ENCODE data around the gene VLDLR.

Gene VLDLR

DNA sequence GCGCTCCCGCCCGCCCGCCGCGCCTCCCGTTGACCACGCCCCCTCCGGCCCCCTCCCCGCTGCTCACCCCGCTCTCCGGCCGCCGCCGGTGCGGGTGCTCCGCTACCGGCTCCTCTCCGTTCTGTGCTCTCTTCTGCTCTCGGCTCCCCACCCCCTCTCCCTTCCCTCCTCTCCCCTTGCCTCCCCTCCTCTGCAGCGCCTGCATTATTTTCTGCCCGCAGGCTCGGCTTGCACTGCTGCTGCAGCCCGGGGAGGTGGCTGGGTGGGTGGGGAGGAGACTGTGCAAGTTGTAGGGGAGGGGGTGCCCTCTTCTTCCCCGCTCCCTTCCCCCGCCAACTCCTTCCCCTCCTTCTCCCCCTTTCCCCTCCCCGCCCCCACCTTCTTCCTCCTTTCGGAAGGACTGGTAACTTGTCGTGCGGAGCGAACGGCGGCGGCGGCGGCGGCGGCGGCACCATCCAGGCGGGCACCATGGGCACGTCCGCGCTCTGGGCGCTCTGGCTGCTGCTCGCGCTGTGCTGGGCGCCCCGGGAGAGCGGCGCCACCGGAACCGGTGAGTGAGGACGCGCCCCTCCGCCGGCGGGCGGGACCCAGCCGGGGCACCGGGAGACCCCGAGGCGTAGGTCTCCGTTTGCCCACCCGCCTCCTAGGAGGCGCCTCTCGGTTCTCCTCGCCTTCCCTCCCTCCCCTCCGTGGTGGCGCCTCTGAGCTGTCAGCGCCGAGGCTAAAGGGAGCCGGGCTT lies at the start of gene VLDLR:
Gene VLDLR (plus strand): TSS at position 66 of the 739 bp plus-strand sequence. CDS start 403 bp downstream, at position 469.
- ATAC-seq = peak; percentile 53
- peak; percentile 58 for DNase-seq

DNA sequence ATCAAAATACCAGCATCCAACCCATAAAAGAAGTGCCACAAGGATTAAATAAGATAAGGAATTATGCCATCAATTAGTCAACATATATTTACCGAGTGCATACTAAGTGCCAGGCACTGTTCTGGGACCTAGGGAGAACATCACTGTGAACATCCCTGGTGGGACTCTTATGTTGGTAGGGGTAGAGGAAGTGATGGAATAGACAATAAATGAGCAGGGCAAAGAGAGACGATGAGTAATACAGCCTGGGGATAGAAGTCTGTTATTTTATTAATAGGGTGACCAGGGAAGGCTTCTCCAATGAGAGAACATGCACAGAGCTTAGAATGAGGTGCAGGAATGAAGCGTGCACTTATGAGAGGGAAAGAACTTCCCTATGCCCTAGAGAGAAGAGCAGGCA lies 47.4 kb upstream of the VLDLR start:
- DNase-seq = no peak
- ATAC-seq = no peak

DNA sequence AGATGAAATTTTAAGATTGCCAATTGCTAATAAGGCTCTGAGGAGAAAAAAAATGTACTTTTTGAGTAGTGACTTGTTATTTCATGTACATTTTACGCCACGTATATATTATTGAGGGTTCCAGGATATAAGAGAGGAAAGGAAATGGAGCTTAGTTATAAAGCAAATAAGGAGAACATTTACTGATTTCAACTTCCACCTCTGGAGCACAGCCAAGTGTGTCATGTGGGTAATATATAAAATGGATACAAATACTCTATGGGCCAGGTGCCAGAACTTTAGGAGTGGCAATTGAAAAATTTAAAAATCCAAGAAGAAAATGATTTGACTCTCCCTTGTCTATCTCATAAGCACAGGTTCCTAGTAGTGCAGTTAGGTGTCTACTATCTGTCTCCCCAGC lies 45.0 kb upstream of the VLDLR start:
- ATAC-seq (no peak), DNase-seq (no peak)

DNA sequence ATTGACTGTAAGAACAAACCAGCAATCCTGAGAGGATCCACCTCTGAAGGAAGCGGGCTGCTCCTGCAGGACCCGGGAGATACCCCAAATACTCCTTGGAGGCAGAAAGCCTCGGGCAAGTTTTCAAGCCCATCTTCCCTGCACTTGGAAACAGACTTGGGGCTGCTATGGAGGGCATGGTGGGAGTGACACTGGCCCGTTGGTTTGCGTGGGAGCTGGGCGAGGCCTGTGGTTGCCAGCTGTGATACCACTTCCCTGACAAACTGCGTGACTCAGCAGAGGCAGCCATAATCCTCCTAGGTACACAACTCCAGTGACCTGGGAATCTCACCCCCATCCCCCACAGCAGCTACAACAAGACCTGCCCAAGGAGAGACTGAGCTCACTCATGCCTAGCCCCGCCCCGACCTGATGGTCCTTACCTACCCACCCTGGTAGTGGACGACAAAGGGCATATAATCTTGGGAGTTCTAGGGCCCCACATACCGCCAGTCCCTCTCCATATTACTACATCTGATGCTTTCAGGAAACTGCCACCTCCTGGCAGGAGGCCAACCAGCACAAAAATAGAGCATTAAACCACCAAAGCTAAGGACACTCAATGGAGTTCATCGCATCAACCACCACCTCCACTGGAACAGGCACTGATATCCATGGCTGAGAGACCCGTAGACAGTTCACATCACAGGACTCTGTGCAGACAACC lies 38.1 kb upstream of the VLDLR start:
- DNase-seq (no peak), ATAC-seq (no peak)

DNA sequence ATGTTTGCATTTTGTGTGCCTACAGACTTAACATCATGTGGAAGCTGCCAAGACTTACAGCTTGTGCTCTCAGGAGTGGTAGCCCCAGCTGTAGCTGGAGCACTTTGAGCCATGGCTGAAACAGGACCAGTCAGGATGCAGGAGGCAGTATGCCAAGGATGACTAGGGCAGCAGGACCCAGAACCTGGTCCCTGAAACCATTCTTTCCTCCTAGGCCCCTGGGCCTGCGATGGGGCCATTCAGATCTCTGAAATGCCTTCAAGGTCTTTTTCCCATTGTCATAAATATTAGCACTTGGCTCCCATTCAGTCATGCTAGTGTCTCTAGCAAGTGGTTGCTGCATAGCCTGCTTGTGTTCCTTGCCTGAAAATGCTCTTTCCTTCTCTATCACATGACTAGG lies 29.6 kb upstream of the VLDLR start:
- DNase-seq = no peak
- ATAC-seq = no peak

DNA sequence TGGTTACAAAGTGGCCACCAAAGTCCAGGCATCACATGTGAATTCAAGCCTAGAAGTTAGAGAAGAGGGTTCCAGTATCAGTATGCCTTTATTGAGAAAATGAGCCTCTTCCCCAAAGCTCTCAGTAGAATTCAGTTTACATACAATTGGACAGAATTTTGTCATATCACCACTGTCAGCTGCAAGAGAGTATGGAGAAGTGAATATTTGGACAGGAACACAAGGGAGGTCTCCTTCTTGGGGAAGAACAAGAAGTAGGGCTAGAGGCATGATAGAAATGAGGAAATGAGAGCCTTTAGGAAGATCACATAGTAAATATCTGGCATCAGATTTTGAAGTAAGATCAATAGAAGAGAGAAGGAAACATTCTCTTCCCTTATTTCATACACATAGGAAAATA lies 27.8 kb upstream of the VLDLR start:
- ATAC-seq (no peak), DNase-seq (no peak)

DNA sequence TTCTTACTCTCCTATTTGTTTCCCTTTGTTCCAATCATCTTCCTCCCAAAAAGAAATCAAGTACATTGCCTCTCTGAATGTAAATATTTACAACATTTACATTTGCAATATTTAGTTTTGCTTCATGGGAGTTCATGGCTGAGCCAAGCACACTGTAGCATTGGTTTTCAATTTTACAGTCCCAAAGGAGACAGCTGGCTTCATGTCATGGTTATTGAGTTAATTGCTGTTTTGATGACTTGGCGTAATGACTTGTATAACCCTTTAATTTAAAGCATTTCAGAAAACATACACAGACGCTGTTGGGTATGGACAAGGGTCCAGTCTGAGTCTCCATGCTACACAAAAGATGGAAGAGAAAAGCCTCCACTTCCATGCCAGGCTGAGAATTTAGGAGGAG lies 25.6 kb upstream of the VLDLR start:
- no peak for ATAC-seq

DNA sequence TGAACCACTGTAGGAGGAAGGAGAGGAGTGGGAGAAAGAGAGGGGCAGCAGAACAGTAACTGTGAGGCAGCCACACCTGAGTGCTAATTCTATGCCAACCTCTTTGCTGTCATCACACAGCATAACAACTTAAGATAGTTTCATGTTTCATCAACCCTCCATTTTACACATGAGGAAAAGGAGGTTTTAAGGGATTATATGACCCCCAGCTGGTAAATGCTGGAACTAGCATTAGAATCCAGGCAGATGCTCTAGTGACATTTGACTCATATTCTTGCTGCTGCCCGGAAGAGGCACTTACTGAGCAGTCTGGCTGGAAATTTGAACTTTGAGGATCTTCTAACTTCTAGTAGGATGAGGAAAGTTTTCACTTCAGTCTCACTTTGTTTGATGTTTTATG lies 24.1 kb upstream of the VLDLR start:
- DNase-seq = no peak

More for the DNA sequence above, 25.6 kb upstream of the VLDLR start:
- DNase-seq = no peak

DNA sequence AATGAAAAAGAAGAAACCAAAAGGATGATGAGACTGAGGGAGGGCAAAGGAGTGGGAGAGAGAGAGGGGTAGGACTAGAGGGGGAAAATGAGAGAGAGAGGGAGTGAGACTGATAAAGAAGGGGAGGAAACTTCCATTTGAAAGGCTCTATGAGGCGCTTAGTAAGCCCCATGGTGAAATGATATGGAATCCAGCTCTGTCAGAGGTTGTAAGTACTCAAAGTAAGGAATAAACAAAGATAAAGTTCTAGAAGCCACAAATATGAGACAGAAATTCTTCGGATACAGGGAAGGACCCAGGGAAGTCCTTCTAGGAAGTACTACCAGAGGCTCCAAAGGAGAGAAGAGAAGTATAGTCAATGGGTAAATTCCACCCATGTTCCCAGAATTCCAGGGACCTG lies 21.7 kb upstream of the VLDLR start:
- no peak for DNase-seq
- ATAC-seq = no peak

More for the DNA sequence above, 24.1 kb upstream of the VLDLR start:
- no peak for ATAC-seq

DNA sequence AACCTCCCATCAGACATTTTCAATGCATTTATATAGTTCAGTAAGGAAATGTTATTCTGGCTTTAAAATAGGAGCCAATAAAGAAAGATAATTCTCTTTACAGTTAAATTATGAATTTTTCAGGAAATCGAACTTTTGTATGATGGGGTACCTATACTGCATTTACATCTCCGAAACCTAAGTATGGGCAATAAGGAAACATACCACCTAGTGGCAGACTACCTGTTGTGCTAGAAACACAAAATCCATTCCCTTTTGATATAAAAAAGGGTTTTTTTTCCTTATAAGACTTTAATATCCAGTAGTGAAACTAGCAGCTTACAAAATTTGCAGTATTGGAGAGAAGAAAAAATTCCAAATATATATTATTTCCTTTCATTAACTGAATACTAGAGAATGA lies 21.3 kb upstream of the VLDLR start:
- ATAC-seq (no peak), DNase-seq (no peak)

DNA sequence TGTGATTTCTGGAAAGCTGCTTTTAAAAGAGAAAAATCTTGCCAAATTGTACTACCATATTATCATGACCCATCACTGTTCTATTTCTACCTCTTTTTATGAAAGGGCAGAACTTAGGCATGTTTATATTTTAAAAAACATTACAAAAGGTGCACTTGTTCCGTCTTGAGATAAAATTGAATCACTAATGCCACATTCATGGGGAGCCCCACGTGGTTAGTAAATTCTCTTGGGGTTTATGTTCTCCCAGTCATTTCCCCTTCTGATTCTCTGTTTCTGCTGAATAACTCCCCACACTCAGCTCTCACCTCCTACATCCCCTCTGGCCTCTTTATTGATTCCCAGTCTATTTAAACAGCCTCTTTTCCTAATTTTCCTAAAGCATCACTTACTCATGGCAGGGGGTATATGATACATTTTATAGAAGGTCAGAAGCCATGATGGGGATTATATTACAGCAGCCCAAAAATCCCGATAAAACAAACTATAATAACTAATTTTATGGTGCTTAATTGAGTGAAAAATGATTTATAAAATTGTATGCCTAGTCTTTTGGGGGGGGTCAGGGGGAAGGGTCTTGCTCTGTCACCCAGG lies 19.7 kb upstream of the VLDLR start:
- no peak for ATAC-seq

DNA sequence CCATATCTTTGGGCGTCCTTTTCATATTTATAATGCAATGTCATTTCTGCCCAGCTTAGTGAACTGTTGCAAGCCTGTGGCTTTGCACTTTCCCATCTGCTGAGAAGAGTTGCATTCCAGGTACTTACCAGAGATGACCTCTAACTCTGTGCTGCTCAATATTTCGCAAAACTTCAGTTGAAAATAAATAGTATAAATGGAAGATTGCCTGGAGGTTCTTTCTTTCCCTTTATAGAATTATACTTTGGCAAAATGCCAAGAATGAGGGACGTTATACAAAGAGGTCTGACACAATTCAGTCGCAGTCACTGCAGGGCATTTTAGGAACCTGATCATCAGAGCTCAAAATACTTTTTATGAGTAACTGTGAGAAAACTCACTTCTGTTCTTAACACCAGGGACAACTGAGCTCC lies 18.9 kb upstream of the VLDLR start:
- DNase-seq = no peak
- ATAC-seq = no peak

More for the DNA sequence above, 19.7 kb upstream of the VLDLR start:
- DNase-seq = no peak

DNA sequence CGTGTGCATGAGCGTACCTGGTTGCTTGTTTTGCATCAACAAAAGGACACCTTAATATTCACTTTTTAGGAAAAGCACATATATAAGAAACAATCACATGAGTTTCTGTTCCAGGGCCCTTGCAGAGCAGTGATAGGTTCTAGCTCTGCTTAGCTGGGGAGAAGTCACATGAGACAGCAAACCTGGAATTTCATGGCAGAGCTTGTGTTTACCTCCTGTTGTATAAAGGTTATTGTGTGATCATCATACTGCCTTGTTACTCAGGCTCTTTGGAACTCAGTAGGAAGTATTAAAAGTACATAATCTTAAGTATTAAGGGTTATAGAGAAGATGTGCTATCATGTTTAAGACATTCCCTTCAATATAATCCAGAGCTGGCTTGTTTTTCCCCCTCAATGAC lies 18.0 kb upstream of the VLDLR start:
- ATAC-seq (no peak), DNase-seq (no peak)

DNA sequence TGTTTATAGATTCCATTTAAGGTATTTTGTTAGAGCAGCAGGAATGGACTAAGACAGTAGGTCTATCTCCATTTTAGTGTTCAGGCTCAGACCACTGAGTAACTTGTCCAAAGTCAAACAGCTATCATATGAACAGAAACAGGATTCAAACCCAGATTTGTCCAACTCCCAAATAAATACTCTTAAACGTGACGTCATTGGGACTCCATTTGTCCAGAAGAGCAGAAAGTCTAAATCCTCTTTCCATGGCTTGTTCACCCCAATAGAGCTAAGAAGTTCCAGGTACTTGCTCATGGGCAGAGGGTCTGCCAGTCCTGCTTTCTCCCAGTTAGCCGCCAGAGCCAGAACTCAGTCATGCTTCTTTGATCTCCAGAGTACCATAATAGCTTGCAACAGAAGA lies 16.3 kb upstream of the VLDLR start:
- no peak for ATAC-seq
- DNase-seq = no peak

DNA sequence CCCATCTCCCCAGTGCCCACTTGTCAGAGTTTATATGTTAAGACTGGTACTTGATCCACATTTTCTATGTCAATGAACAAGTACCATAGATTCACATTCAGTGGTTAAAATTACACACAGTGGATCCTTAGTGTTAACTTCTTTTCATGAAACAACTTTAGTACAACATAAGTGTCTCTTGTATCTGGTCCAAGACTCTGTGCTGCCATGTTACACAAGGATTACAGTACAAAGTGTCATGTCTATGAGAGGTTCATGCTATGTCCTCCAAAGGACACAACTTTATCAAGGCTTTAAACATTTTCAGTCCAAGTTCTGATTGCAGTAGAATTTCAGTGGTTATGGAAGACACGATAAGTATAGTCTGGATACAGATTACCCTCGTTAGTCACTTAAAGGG lies 13.3 kb upstream of the VLDLR start:
- ATAC-seq (no peak), DNase-seq (no peak)

DNA sequence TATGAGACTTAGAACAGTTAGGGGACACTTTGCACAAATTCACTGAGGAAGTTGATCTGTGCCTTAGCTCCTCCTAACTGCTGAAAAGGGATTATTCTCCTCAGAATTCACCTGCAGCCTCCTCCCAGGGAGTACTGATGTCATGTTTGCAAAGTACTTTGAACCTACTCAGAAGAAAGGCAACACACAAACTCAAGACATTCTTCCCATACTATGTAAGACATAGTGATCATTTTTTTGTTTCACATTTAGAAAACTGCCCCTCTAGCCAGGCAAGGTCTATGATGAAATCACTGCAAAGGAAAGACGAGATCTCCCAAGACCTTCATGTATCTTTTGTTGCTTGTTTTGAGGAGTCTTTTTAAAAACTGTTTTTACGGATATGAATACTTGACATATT lies 10.6 kb upstream of the VLDLR start:
- DNase-seq (no peak), ATAC-seq (no peak)

DNA sequence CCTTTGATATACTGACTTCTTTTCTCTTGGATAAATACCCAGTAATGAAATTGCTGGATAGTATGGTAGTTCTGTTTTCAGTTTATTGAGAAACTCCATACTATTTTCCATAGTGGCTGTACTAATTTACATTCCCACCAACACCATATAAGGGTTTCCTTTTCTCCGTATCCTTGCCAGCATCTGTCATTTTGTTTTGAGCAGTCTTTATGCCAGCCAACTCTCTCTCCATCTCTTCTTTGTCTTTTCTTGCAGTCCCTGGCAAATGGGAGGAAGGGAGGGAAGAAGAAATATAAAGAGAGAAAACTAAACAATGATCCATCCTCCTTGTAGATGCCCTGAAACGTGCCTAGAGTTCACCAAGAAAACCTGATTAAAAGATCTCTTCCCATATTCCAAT lies 9.6 kb upstream of the VLDLR start:
- ATAC-seq = no peak
- no peak for DNase-seq

DNA sequence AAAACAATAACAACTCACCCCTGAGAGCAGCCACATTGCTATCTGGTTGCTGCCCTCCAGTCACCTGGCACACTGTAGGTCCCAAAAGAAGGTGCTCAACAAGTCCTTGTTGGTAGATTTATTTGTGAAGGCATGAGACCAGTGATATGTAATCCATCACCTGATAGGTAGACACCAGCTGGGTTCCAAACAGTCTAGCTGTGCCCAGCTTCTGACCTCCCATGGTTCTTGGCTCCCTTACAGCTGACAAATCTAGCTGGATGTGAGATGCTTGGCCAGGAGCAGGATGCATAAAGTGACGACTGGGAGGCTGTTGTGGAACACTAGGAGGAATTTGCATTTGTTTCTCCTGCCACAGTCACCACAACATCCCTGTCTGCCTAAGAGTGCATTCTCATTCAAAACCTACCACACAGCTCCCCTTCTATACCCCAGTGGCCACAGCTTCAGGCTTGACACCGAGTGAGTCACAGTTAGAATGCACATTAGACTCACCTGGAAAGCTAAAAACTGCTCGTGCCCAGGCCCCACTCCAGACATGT lies 7.8 kb upstream of the VLDLR start:
- ATAC-seq = no peak
- no peak for DNase-seq

DNA sequence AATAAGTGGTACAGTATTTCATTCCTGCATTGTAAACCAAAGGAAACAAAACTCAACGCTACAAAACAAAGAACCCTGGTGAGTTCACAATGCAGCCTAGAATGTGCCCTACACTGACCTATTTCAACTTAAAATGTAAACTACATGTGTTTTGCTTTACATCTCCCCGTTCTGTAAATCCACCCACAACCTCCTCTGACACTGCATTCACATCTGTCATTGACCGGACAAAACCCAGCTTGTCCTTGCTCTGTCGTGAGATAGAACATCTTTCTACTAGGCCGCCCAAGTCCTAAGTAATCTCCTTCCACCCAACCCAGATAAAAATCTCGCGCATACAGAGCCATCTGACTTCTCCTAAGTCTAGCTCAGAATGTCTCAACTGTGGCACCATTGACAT lies 6.1 kb upstream of the VLDLR start:
- no peak for ATAC-seq
- DNase-seq = no peak

DNA sequence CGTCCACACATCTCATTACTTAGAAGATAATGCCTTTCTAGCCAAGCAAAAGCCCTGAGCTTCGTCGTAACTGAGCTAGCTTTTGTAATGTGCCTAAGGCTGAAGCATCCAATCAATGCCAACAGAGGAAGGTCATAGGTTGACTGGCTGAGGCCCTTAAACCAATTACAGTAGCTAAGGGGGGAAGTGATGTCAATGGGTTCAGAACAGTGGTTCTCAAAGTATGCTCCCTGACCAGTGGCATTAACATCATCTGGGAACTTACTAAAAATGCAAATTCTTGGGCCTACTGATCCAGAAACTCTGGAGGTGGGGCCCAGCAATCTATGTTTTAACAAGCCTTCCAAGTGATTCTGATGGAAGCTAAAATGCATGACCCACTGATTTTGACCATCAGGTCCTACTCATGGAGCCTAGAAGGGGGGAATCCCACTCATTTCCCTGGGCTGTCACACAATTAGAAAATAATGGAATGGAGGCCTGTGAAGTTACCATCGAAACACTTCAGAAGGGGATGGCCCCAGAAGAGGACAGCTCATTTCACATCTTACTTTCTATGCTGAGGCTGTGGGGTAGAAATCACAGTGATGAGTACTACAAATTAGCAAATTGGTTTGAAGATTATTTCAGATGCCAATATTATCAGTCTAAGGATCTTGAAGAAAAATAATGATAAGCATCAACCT lies 4.8 kb upstream of the VLDLR start:
- DNase-seq (no peak), ATAC-seq (no peak)

DNA sequence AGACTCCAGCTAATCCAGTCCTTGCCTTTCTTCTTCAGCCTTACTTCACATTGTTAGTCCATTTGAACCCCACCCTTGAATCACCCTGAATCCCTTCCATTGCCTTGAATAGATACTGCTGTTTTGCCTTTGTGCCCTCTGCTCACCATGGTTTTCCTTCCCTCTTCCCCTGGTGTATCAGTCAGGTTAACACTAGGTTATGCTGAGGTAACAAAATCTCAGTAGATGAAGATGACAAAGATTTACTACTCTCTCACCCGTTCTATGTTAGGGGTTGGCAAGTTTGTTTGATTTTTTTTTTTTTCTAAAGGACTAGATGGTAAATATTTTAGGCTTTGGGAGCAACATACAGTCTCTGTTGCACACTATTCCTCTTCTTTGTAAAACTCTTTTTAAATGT lies 3.3 kb upstream of the VLDLR start:
- DNase-seq = no peak
- no peak for ATAC-seq

DNA sequence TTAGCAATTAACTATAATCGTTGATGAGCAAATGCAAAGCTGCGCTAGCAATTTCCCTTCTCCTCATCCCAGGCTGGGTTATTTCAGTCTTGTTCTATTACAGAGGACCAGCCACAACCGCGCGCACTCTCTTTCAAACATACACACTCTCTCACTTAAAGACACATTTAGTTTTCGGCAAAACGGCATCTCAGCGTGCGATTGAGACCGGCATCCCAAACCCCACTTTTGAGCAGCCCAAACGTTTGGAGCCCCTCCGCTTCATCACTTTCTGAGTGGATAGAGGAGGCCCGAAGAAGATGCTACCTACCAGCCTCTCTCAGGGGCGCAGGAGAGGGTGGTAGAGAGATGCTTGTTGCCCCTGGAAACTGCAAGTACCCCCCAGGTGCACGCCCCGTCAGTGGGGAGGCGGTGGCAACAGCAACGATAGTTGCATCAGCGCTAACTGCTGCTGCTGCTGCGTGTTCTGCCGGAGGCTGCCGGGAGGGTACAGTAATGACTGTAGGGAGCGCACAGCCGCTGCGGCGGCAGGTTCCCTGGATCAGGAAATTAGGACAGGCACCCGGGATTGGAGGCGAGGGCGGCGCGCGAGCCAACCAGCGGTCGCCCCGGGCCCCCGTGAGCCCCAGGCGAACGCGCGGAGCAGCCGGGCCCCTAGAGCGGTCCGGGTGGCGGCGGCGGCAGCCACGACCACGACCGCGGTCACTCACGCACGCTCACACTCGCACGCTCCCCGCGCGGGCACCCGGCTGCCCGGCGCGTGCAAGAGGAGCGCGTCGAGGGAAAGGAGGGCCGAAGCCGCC lies 467 bp upstream of the VLDLR start:
- peak; percentile 69 for ATAC-seq
- peak; percentile 71 for DNase-seq

All from stimulated activated naive CD8-positive, alpha-beta T cell treated with anti-CD3 and anti-CD28 coated beads, Interleukin-15, Interleukin-2, amounts not matched to agents 100 U/mL and 50 U/mL, for 24 hours (primary cell).